GM12878 (cell line): ENCODE data around the gene MIA2. TPM values are rescaled to one million over a fixed set of nuclear protein-coding genes. Genes with fewer than 3 reads are reported as not detected.
A peak's percentile ranks its signal among the peaks of the same experiment; 100 is the strongest.

Experiments
- ASH2L ChIP-seq: fragments of 300-600, 200-600 bp; sonication (generic); IDR thresholded peaks from 2 replicates; pipeline ENCODE4 v1.6.1; 2017; ENCODE audit warnings: low read depth, mild to moderate bottlenecking, borderline replicate concordance
- CTCF ChIP-seq, 3 experiments: IDR thresholded peaks in 2 of 3; conservative IDR thresholded peaks in 1 of 3; 2 replicates each; pipeline ENCODE4 v1.5.1; 2011; ENCODE audit warnings: low read depth in 3 of 3, low read length in 3 of 3, mild to moderate bottlenecking in 3 of 3, control low read depth in 2 of 3, moderate library complexity in 2 of 3, inconsistent platforms in 1 of 3, mixed read lengths in 1 of 3; ENCODE audit not compliant: control insufficient read depth in 2 of 3, insufficient read depth in 1 of 3; ENCODE audit errors: extremely low read depth in 1 of 3
- DPF2 ChIP-seq: fragments of 450-650 bp; IDR thresholded peaks from 2 replicates; pipeline ENCODE4 v1.6.1; 2017; ENCODE audit warnings: mild to moderate bottlenecking
- EP300 ChIP-seq, 2 experiments: fragments of 150-350 bp in 1 of 2; IDR thresholded peaks; 2 replicates each; pipeline ENCODE4 v1.6.1; 2011 to 2012; ENCODE audit warnings: low read depth in 2 of 2, low read length in 2 of 2, borderline replicate concordance in 1 of 2, improper control_type of control experiment in 1 of 2, inconsistent platforms in 1 of 2; ENCODE audit not compliant: control insufficient read depth in 1 of 2
- HCFC1 ChIP-seq: fragments of 150-350 bp; IDR thresholded peaks from 2 replicates; pipeline ENCODE4 v1.6.1; 2014; ENCODE audit warnings: low read length
- HDAC6 ChIP-seq: fragments of 200-600 bp; sonication (generic); IDR thresholded peaks from one replicate; pipeline ENCODE4 v1.8.0; 2017; ENCODE audit warnings: antibody characterized with exemption; ENCODE audit not compliant: unreplicated experiment
- KLF5 ChIP-seq: fragments of 450-650 bp; IDR thresholded peaks from 2 replicates; pipeline ENCODE4 v1.6.1; 2014; ENCODE audit warnings: mild to moderate bottlenecking; ENCODE audit not compliant: partially characterized antibody
- MEF2A ChIP-seq: IDR thresholded peaks from 2 replicates; pipeline ENCODE4 v1.6.1; 2011; ENCODE audit warnings: low read depth, mild to moderate bottlenecking, low read length, moderate library complexity; ENCODE audit not compliant: insufficient read depth
- MLLT1 ChIP-seq: fragments of 450-650 bp; IDR thresholded peaks from 2 replicates; pipeline ENCODE4 v1.6.1; 2016; ENCODE audit warnings: mild to moderate bottlenecking
- MYC ChIP-seq: IDR thresholded peaks from 2 replicates; pipeline ENCODE4 v1.6.1; 2011; ENCODE audit warnings: mild to moderate bottlenecking, low read length, moderate library complexity, inconsistent platforms; ENCODE audit not compliant: insufficient read depth, insufficient replicate concordance, insufficient read length, severe bottlenecking
- NR2F1 ChIP-seq: fragments of 450-650 bp; conservative IDR thresholded peaks from 2 replicates; pipeline ENCODE4 v1.6.1; 2017; ENCODE audit warnings: mild to moderate bottlenecking
- POU2F2 ChIP-seq: IDR thresholded peaks from 3 replicates; pipeline ENCODE4 v1.6.1; 2011; ENCODE audit warnings: low read depth, mild to moderate bottlenecking, low read length, borderline replicate concordance
- SIN3A ChIP-seq: IDR thresholded peaks from 2 replicates; pipeline ENCODE4 v1.6.1; 2012; ENCODE audit warnings: low read depth, low read length, improper control_type of control experiment
- SKIL ChIP-seq: fragments of 450-650 bp; IDR thresholded peaks from 2 replicates; pipeline ENCODE4 v1.6.1; 2017; ENCODE audit warnings: mild to moderate bottlenecking, low read depth, inconsistent platforms; ENCODE audit not compliant: poor library complexity, severe bottlenecking
- SMAD5 ChIP-seq: IDR thresholded peaks from 2 replicates; pipeline ENCODE4 v1.6.1; 2016; ENCODE audit warnings: antibody characterized with exemption, low read depth
- STAT1 ChIP-seq: fragments of 450-650 bp; conservative IDR thresholded peaks from 2 replicates; pipeline ENCODE4 v1.6.1; 2014; ENCODE audit warnings: antibody characterized with exemption, mild to moderate bottlenecking
- ZBED1 ChIP-seq: IDR thresholded peaks from 2 replicates; pipeline ENCODE4 v1.6.1; 2016; ENCODE audit warnings: borderline replicate concordance
- ZNF24 ChIP-seq: fragments of 450-650 bp; IDR thresholded peaks from 2 replicates; pipeline ENCODE4 v1.6.1; 2017; ENCODE audit warnings: antibody characterized with exemption, mild to moderate bottlenecking
- ZSCAN29 ChIP-seq: fragments of 450-650 bp; IDR thresholded peaks from 2 replicates; pipeline ENCODE4 v1.6.1; 2017; ENCODE audit warnings: mild to moderate bottlenecking, moderate library complexity
- polyA plus RNA-seq, 11 experiments: library from polyadenylated mRNA; depleted of rRNA in 4 of 11; unstranded in 6 of 11; stranded (reverse) in 5 of 11; fragments of >200 nt; fragmentation: Nextera tagmentation in 4 of 11; fragmentation: Illumina TruSeq in 1 of 11; extraction: Ambion mirVana in 4 of 11; extraction: Trizol in 1 of 11; gene quantifications; 1 replicate in 1 of 11; 2 replicates in 10 of 11; pipeline versions ENCODE4 v1.2.1 to v1.2.3, GENCODE V29; 2011 to 2016; ENCODE audit warnings: inconsistent platforms in 2 of 11, missing spikeins in 2 of 11, low read depth in 1 of 11
- total RNA-seq, 4 experiments: library from RNA; depleted of rRNA in 3 of 4; stranded (reverse); fragments of >200 nt in 3 of 4; fragmentation: Illumina TruSeq in 1 of 4; extraction: Trizol in 1 of 4; gene quantifications; 2 replicates each; pipeline versions ENCODE4 v1.2.1 to v1.2.3, GENCODE V29; 2013 to 2021
- TF ChIP-seq, protein P1 (sequence below): fragments of 450-650 bp; IDR thresholded peaks from 2 replicates; pipeline ENCODE4 v1.6.1; 2017; ENCODE audit warnings: antibody characterized with exemption, mild to moderate bottlenecking, moderate library complexity

MIA2 gene
- total and polyA plus RNA-seq, 10 of the 15 experiments (the other 5 are each of a cell fraction or from before 2014, with no cell fraction given), result 6.3 to 36.8 (median 17.1) TPM

GRCh38 chr14:39266871-39267607 is 33.3 kb downstream of the MIA2 start (continued):
- no peak for TF ChIP-seq HDAC6
- peak; percentile 33; the same call in 1 of the 2 replicates for TF ChIP-seq NR2F1
- TF ChIP-seq, protein P1, sequence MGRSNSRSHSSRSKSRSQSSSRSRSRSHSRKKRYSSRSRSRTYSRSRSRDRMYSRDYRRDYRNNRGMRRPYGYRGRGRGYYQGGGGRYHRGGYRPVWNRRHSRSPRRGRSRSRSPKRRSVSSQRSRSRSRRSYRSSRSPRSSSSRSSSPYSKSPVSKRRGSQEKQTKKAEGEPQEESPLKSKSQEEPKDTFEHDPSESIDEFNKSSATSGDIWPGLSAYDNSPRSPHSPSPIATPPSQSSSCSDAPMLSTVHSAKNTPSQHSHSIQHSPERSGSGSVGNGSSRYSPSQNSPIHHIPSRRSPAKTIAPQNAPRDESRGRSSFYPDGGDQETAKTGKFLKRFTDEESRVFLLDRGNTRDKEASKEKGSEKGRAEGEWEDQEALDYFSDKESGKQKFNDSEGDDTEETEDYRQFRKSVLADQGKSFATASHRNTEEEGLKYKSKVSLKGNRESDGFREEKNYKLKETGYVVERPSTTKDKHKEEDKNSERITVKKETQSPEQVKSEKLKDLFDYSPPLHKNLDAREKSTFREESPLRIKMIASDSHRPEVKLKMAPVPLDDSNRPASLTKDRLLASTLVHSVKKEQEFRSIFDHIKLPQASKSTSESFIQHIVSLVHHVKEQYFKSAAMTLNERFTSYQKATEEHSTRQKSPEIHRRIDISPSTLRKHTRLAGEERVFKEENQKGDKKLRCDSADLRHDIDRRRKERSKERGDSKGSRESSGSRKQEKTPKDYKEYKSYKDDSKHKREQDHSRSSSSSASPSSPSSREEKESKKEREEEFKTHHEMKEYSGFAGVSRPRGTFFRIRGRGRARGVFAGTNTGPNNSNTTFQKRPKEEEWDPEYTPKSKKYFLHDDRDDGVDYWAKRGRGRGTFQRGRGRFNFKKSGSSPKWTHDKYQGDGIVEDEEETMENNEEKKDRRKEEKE, result peak; percentile 93
- TF ChIP-seq ZNF24, result no peak
- TF ChIP-seq MEF2A, result no peak
- TF ChIP-seq ZBED1, result no peak
- TF ChIP-seq ASH2L, result no peak
- no peak for TF ChIP-seq POU2F2
- peak; percentile 76 for TF ChIP-seq SKIL
- peak in 1 of 2 experiments; percentile 29; a peak in 1 of 4 replicates for TF ChIP-seq EP300 (IDR thresholded peaks at IDR 0.05; ENCODE audit: borderline replicate concordance in 1 of 2, control insufficient read depth in 1 of 2, low read depth in 2 of 2, low read length in 2 of 2)
- TF ChIP-seq STAT1, result peak; percentile 87; the same call in 1 of the 2 replicates
- no peak; the same call in none of the 2 replicates for TF ChIP-seq SIN3A
- TF ChIP-seq ZSCAN29, result peak; percentile 93
- peak; percentile 99 for TF ChIP-seq KLF5
- TF ChIP-seq SMAD5, result no peak; the same call in 1 of the 2 replicates
- peak; percentile 68 for TF ChIP-seq DPF2
- no peak for TF ChIP-seq MYC
- no peak for TF ChIP-seq CTCF (IDR thresholded peaks at IDR 0.05 in 2 of 3, conservative IDR thresholded peaks at IDR 0.05 in 1 of 3; ENCODE audit: control insufficient read depth in 2 of 3, extremely low read depth in 1 of 3, insufficient read depth in 1 of 3, low read depth in 3 of 3, low read length in 3 of 3)
- peak; percentile 86; the same call in 1 of the 2 replicates for TF ChIP-seq MLLT1
- TF ChIP-seq HCFC1, result no peak; the same call in 1 of the 2 replicates
